WTC11 (cell line): ENCODE measurements around the gene TCHP.

Experiments
- TEAD1 ChIP-seq: sonication (generic); formaldehyde crosslinking; IDR thresholded peaks from 2 replicates; pipeline ENCODE4 v1.8.0; 2022; ENCODE audit warnings: mild to moderate bottlenecking, missing genetic modification reagents
- TEAD4 ChIP-seq: sonication (generic); formaldehyde crosslinking; IDR thresholded peaks from 2 replicates; pipeline ENCODE4 v1.8.0; 2022; ENCODE audit warnings: mild to moderate bottlenecking, missing genetic modification reagents
- TF ChIP-seq, protein P1 (sequence below): sonication (generic); formaldehyde crosslinking; IDR thresholded peaks from 2 replicates; pipeline ENCODE4 v1.8.0; 2023; ENCODE audit warnings: mild to moderate bottlenecking, missing genetic modification reagents
- TF ChIP-seq, protein P2 (sequence below): fragments of 200-600 bp; IDR thresholded peaks from 2 replicates; pipeline ENCODE4 v1.8.0; 2022; ENCODE audit warnings: antibody characterized with exemption

DNA sequence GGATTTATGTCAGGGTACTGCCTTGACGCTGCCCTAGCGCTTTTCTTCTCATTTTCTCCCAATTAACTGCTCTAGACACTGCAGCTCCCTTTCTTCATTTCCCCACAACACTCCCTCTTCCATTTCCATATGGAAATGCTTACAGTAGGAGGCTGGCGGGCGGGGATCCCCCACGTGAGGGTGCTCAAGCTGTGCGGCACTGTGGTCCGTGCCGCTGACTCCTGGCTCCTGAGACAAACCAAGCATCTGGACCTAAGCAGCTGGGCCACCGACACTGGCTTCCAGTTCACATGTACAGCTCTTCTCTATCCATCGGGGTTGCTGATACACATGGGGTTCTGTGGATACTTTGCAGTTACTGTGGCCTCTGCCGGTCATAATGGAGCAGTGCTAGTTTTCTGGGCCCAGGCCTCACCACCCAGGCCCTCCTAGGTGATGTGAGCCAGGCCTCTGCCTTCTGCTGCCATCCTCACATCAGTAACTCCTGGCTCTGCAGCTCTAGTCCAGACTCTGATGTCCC lies 20.2 kb downstream of the TCHP start:
- no peak for TF ChIP-seq TEAD1 (CRISPR knock-in tag)
- TF ChIP-seq, protein P1, sequence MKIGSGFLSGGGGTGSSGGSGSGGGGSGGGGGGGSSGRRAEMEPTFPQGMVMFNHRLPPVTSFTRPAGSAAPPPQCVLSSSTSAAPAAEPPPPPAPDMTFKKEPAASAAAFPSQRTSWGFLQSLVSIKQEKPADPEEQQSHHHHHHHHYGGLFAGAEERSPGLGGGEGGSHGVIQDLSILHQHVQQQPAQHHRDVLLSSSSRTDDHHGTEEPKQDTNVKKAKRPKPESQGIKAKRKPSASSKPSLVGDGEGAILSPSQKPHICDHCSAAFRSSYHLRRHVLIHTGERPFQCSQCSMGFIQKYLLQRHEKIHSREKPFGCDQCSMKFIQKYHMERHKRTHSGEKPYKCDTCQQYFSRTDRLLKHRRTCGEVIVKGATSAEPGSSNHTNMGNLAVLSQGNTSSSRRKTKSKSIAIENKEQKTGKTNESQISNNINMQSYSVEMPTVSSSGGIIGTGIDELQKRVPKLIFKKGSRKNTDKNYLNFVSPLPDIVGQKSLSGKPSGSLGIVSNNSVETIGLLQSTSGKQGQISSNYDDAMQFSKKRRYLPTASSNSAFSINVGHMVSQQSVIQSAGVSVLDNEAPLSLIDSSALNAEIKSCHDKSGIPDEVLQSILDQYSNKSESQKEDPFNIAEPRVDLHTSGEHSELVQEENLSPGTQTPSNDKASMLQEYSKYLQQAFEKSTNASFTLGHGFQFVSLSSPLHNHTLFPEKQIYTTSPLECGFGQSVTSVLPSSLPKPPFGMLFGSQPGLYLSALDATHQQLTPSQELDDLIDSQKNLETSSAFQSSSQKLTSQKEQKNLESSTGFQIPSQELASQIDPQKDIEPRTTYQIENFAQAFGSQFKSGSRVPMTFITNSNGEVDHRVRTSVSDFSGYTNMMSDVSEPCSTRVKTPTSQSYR (CRISPR knock-in tag), result no peak
- TF ChIP-seq, protein P2, sequence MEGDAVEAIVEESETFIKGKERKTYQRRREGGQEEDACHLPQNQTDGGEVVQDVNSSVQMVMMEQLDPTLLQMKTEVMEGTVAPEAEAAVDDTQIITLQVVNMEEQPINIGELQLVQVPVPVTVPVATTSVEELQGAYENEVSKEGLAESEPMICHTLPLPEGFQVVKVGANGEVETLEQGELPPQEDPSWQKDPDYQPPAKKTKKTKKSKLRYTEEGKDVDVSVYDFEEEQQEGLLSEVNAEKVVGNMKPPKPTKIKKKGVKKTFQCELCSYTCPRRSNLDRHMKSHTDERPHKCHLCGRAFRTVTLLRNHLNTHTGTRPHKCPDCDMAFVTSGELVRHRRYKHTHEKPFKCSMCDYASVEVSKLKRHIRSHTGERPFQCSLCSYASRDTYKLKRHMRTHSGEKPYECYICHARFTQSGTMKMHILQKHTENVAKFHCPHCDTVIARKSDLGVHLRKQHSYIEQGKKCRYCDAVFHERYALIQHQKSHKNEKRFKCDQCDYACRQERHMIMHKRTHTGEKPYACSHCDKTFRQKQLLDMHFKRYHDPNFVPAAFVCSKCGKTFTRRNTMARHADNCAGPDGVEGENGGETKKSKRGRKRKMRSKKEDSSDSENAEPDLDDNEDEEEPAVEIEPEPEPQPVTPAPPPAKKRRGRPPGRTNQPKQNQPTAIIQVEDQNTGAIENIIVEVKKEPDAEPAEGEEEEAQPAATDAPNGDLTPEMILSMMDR, result no peak
- no peak for TF ChIP-seq TEAD4 (CRISPR knock-in tag)
